Fibroblast of lung (primary cell): ENCODE data around the gene SPTB. TPM values are rescaled to one million over a fixed set of nuclear protein-coding genes. Genes with fewer than 3 reads are reported as not detected.

Source experiments
- DNase-seq, 2 donors: peaks; one replicate each; pipeline versions ENCODE4 v3.0.0 to v3.0.0-alpha.2; 2010; ENCODE audit warnings: low read depth in 2 of 2
- H2AFZ ChIP-seq: 2 replicates; pipeline ENCODE4 v1.5.1; 2012; ENCODE audit warnings: low read length, control low read depth, inconsistent platforms
- H3K27ac ChIP-seq: 2 replicates; pipeline ENCODE4 v1.5.1; 2011; ENCODE audit warnings: low read length, control low read depth; ENCODE audit not compliant: insufficient read depth
- H3K27me3 ChIP-seq: 2 replicates; pipeline ENCODE4 v1.5.1; 2011; ENCODE audit warnings: mild to moderate bottlenecking, low read length; ENCODE audit not compliant: control insufficient read depth, insufficient read depth
- H3K36me3 ChIP-seq: 2 replicates; pipeline ENCODE4 v1.5.1; 2011; ENCODE audit warnings: low read length; ENCODE audit not compliant: control insufficient read depth, insufficient read depth
- H3K4me1 ChIP-seq: 2 replicates; pipeline ENCODE4 v1.5.1; 2011; ENCODE audit warnings: low read length; ENCODE audit not compliant: control insufficient read depth, insufficient read depth; ENCODE audit errors: extremely low read depth
- H3K4me2 ChIP-seq: 2 replicates; pipeline ENCODE4 v1.5.1; 2011; ENCODE audit warnings: low read length, control low read depth; ENCODE audit not compliant: insufficient read depth; ENCODE audit errors: extremely low read depth
- H3K4me3 ChIP-seq, 4 experiments: fragments of 200-600 bp in 1 of 4; sonication (generic) in 1 of 4; replicated peaks in 1 of 4; 2 replicates each; pipeline ENCODE4 v1.5.1; 2011 to 2016; ENCODE audit warnings: low read length in 4 of 4, low read depth in 3 of 4, mild to moderate bottlenecking in 3 of 4, control low read depth in 2 of 4, inconsistent platforms in 1 of 4, mixed read lengths in 1 of 4; ENCODE audit not compliant: insufficient read depth in 1 of 4; ENCODE audit errors: control extremely low read depth in 1 of 4
- H3K79me2 ChIP-seq: 2 replicates; pipeline ENCODE4 v1.5.1; 2012; ENCODE audit warnings: mild to moderate bottlenecking, low read length, inconsistent platforms; ENCODE audit not compliant: control insufficient read depth, insufficient read depth
- H3K9ac ChIP-seq: 2 replicates; pipeline ENCODE4 v1.5.1; 2011; ENCODE audit warnings: mild to moderate bottlenecking, low read length, control low read depth; ENCODE audit not compliant: insufficient read depth
- H3K9me3 ChIP-seq: 2 replicates; pipeline ENCODE4 v1.5.1; 2012; ENCODE audit warnings: low read depth, low read length; ENCODE audit not compliant: control insufficient read depth, insufficient read depth
- H4K20me1 ChIP-seq: 2 replicates; pipeline ENCODE4 v1.5.1; 2011; ENCODE audit warnings: low read length; ENCODE audit not compliant: control insufficient read depth, insufficient read depth; ENCODE audit errors: extremely low read depth
- CTCF ChIP-seq, 2 donors: IDR thresholded peaks in 1 of 2; conservative IDR thresholded peaks in 1 of 2; 1 replicate in 1 of 2; 2 replicates in 1 of 2; pipeline ENCODE4 v1.5.1; 2011 to 2012; ENCODE audit warnings: low read length in 2 of 2, control low read depth in 1 of 2, inconsistent platforms in 1 of 2, low read depth in 1 of 2, mild to moderate bottlenecking in 1 of 2
- EZH2 ChIP-seq: IDR thresholded peaks from 2 replicates; pipeline ENCODE4 v1.5.1; 2012; ENCODE audit warnings: low read length, control low read depth, mild to moderate bottlenecking; ENCODE audit errors: missing control alignments
- polyA plus RNA-seq, 2 donors: library from polyadenylated mRNA; depleted of rRNA in 1 of 2; stranded (reverse) in 1 of 2; unstranded in 1 of 2; fragments of >200 nt; gene quantifications; 2 replicates each; pipeline ENCODE4 v1.2.1, GENCODE V29; 2011 to 2012; ENCODE audit warnings: missing spikeins in 1 of 2
- total RNA-seq: library from RNA; depleted of rRNA; stranded (reverse); fragments of >200 nt; gene quantifications from 2 replicates; pipeline ENCODE4 v1.2.1, GENCODE V29; 2014

The SPTB gene
- total and polyA plus RNA-seq, 2 donors (not counting 1 experiment from before 2014, with no cell fraction given), result not detected

DNA sequence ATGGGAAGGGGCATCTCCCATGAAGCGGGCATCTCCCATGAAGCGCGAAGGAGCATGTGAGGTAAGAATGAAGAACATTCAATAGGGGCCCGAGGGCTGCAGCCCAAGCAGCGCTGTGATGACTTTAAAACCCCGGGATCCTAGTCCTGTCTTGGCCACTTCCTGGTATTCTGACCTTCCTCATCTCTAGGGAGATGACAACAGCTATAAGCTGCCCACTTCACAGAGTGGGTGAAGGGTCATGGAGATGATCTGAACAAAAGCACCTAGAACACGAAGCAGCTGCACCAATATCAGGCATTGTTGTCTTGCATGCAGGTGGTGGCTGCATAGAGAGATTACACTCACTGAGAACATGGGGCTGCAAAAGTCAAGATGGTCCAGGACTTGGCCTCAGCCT, 64.5 kb downstream of the SPTB start:
- no peak for DNase-seq
- H3K4me3 ChIP-seq, result no peak overlapping the region
- H3K4me2 ChIP-seq, result no peak overlapping the region
- no peak overlapping the region for H3K9ac ChIP-seq
- no peaks in the 10 kb centered on the region for H3K4me1 ChIP-seq
- TF ChIP-seq EZH2, result no peak
- no peak for TF ChIP-seq CTCF (conservative IDR thresholded peaks at IDR 0.05 in 1 of 2, IDR thresholded peaks at IDR 0.05 in 1 of 2; ENCODE audit: low read depth in 1 of 2, low read length in 2 of 2)
- H3K79me2 ChIP-seq, result no peaks in the 10 kb centered on the region
- no peak overlapping the region for H2AFZ ChIP-seq
- H4K20me1 ChIP-seq, result no peaks in the 10 kb centered on the region
- no peak overlapping the region for H3K27ac ChIP-seq
- H3K27me3 ChIP-seq, result peaks cover 32% of the 10 kb centered on the region
- no peaks in the 10 kb centered on the region for H3K36me3 ChIP-seq
- H3K9me3 ChIP-seq, result no peaks in the 10 kb centered on the region

DNA sequence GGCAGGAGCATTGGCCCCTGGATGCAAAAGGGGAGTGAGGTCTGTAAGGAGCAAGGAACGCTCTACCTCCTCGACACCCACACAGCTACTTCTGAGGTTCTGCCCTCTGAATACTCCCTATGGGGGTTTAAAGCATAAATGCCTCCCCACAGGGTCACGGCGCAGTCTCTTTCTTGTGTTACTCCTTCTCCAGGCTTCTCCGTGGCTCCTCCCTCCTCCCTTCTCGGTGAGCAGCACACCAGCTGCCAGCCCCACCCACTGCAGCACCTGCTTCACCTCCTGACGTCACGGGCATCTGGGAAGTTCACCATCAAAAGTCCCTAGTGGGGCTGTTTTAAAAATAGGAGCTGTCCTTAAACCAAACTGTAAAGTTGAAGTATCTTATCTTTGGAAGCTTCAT, 67.3 kb downstream of the SPTB start:
- Histone ChIP-seq H3K9ac (no peak overlapping the region), H3K79me2 (no peaks in the 10 kb centered on the region), H2AFZ (no peak overlapping the region), H3K4me1 (no peaks in the 10 kb centered on the region), H3K27me3 (peaks cover 9% of the 10 kb centered on the region), H3K4me2 (no peak overlapping the region), H3K27ac (no peak overlapping the region), H3K36me3 (no peaks in the 10 kb centered on the region), H3K9me3 (no peaks in the 10 kb centered on the region), H3K4me3 (no peak overlapping the region), H4K20me1 (no peaks in the 10 kb centered on the region)
- DNase-seq, result no peak
- TF ChIP-seq CTCF (conservative IDR thresholded peaks at IDR 0.05 in 1 of 2, IDR thresholded peaks at IDR 0.05 in 1 of 2; ENCODE audit: low read depth in 1 of 2, low read length in 2 of 2) (no peak), EZH2 (no peak)

- H4K20me1 ChIP-seq, result no peaks in the 10 kb centered on the region
- H3K9me3 ChIP-seq, result no peaks in the 10 kb centered on the region
- no peak overlapping the region for H3K9ac ChIP-seq
- H3K27ac ChIP-seq, result no peak overlapping the region
- peaks cover 8% of the 10 kb centered on the region for H3K27me3 ChIP-seq
- peaks cover 5% of the 10 kb centered on the region for H3K4me1 ChIP-seq
- no peaks in the 10 kb centered on the region for H3K79me2 ChIP-seq
- H3K4me3 ChIP-seq, result no peak overlapping the region
- no peak overlapping the region for H3K4me2 ChIP-seq
- H2AFZ ChIP-seq, result no peak overlapping the region
- peak in 1 of 2 donors; percentile 65 for DNase-seq
- TF ChIP-seq CTCF (conservative IDR thresholded peaks at IDR 0.05 in 1 of 2, IDR thresholded peaks at IDR 0.05 in 1 of 2; ENCODE audit: low read depth in 1 of 2, low read length in 2 of 2), result no peak
- TF ChIP-seq EZH2, result no peak
- no peaks in the 10 kb centered on the region for H3K36me3 ChIP-seq
Observed at GRCh38 chr14:64811676-64812075, 68.0 kb downstream of the SPTB start.
